GM12874 (cell line): ENCODE results near the gene WDR62.

Source experiments
- CTCF ChIP-seq: IDR thresholded peaks from 2 replicates; pipeline ENCODE4 v1.5.1; 2011; ENCODE audit warnings: low read depth, mild to moderate bottlenecking, control low read depth, low read length, moderate library complexity; ENCODE audit not compliant: insufficient read depth

The WDR62 gene

GRCh38 chr19:36086326-36086725 is 31.6 kb downstream of the WDR62 start:
- no peak for TF ChIP-seq CTCF

- TF ChIP-seq CTCF: no peak
Observed at GRCh38 chr19:36089847-36090246, 35.1 kb downstream of the WDR62 start.

GRCh38 chr19:36090910-36091695 is 36.4 kb downstream of the WDR62 start:
- no peak for TF ChIP-seq CTCF

GRCh38 chr19:36092566-36092965 is 37.9 kb downstream of the WDR62 start:
- TF ChIP-seq CTCF: no peak

GRCh38 chr19:36093146-36093662 is 38.5 kb downstream of the WDR62 start:
- TF ChIP-seq CTCF: no peak

- no peak for TF ChIP-seq CTCF
Observed at GRCh38 chr19:36093687-36094086, 39.0 kb downstream of the WDR62 start.

- TF ChIP-seq CTCF: no peak
Observed at GRCh38 chr19:36097036-36097435, 42.3 kb downstream of the WDR62 start.
